Fibroblast of the aortic adventitia (primary cell): Measurements from ENCODE around the gene BCL7B. TPM values are rescaled to one million over a fixed set of nuclear protein-coding genes. Genes with fewer than 3 reads are reported as not detected.
"Not testable (repeated sequence)": the region's sequence is repeated elsewhere in the genome, so short reads cannot be mapped to it uniquely, and the experiment has no call there.

Experiments used
- DNase-seq: peaks from one replicate; pipeline ENCODE4 v3.0.0-alpha.2; 2010; ENCODE audit warnings: low read depth
- H3K4me3 ChIP-seq: 2 replicates; pipeline ENCODE4 v1.5.1; 2011; ENCODE audit warnings: low read depth, mild to moderate bottlenecking, control low read depth, low read length, moderate library complexity
- total RNA-seq: library from RNA; depleted of rRNA; stranded (reverse); fragments of >200 nt; gene quantifications from 2 replicates; pipeline ENCODE4 v1.2.3, GENCODE V29; 2012; ENCODE audit warnings: low replicate concordance
- TF ChIP-seq, protein P1 (sequence below): IDR thresholded peaks from 2 replicates; pipeline ENCODE4 v1.5.1; 2011; ENCODE audit warnings: mild to moderate bottlenecking, low read length, control low read depth, inconsistent platforms; ENCODE audit not compliant: insufficient read depth

BCL7B gene
- total RNA-seq, 1 donor, result 34.2 TPM

DNA sequence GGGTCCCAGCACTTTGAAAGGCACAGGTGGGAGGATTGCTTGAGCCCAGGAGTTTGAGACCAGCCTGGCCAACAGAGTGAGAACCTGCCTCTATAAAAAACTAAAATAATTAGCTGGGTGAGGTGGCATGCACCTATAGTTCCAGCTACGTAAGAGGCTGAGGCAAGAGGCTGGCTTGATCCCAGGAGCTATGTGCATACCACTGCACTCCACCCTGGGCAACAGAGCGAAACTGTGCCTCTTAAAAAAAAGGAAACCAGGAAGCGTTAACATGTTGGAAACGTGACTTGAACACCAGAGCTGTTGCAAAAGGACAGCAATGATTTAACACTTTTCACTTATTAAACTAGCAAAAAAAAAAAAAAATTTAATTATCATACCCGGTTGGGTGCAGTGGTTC is 48.0 kb downstream of the BCL7B start:
- no peak for DNase-seq
- TF ChIP-seq, protein P1, sequence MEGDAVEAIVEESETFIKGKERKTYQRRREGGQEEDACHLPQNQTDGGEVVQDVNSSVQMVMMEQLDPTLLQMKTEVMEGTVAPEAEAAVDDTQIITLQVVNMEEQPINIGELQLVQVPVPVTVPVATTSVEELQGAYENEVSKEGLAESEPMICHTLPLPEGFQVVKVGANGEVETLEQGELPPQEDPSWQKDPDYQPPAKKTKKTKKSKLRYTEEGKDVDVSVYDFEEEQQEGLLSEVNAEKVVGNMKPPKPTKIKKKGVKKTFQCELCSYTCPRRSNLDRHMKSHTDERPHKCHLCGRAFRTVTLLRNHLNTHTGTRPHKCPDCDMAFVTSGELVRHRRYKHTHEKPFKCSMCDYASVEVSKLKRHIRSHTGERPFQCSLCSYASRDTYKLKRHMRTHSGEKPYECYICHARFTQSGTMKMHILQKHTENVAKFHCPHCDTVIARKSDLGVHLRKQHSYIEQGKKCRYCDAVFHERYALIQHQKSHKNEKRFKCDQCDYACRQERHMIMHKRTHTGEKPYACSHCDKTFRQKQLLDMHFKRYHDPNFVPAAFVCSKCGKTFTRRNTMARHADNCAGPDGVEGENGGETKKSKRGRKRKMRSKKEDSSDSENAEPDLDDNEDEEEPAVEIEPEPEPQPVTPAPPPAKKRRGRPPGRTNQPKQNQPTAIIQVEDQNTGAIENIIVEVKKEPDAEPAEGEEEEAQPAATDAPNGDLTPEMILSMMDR, result no peak
- H3K4me3 ChIP-seq, result no peak overlapping the region

DNA sequence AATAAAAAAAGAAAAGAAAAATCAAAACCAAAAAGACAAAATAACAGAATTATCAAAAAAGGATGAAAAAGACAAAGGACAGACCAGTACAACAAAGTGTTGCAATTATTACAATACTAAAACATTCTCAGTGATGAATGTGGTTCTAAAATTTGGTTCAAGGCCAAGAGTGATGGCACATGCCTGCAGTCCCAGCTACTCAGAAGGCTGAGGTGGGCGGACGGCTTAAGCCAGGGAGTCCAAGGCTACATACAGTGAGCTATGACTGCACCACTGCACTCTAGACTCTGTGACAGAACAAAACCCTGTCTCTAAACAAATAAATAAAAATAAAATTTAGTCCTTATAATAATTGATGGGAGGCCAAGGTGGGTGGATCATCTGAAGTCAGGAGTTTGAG is 49.9 kb downstream of the BCL7B start:
- no peak overlapping the region for H3K4me3 ChIP-seq
- no peak for DNase-seq
- TF ChIP-seq, protein P1, result no peak

DNA sequence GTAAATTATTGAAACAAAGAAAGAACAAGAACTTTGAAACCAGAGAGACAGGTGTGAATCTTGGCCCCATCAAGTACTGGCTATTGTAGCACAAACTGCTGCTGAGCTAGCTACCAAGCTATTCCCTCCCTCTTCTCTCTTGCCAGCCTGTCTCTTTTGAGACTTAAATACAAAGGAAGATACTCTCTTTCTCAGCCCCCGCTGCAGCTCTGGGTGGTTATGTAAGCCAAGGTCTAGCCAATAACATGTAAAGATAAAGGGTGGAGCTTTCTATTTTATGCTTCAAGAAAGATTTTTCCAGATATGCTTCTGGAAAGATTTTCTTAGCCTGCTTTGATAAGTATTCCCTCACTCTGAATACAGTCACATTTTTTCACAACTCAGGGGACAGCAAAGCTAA is 52.6 kb downstream of the BCL7B start:
- no peak overlapping the region for H3K4me3 ChIP-seq
- TF ChIP-seq, protein P1, result no peak
- no peak for DNase-seq

DNA sequence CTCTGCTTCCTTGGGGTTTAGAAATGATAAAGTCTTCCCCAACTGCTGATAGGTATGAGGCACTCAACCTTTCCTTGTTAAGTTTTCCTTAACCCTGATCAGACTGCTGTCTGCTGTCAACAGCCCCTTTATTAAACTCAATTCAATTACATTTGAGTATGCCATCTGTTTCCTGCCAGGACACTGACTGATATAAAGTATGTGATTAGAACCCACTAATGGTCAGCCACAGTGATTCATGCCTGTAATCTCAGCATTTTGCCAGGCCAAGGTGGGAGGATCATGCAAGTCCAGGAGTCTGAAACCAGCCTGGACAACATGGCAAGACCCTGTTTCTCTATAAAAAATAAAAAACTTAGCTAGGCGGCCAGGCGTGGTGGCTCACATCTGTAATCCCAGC is 53.5 kb downstream of the BCL7B start:
- no peak overlapping the region for H3K4me3 ChIP-seq
- no peak for DNase-seq
- TF ChIP-seq, protein P1, result no peak

DNA sequence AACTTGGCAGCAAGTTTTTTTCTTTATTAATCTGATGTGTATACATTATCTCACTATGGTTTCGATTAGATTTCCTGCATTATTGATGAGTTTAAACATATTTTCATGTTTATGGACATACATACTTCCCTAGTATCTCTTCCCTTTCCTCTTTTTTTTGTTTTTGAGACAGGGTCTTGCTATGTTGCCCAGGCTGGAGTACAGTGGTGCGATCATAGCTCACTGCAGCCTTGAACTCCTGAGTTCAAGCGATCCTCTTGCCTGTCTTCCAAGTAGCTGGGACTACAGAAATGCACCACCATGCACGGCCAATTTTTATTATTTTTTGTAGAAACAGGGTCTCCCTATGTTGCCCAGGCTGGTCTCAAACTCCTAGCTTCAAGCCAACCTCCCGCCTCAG is 54.3 kb downstream of the BCL7B start:
- no peak overlapping the region for H3K4me3 ChIP-seq
- TF ChIP-seq, protein P1, result no peak
- no peak for DNase-seq

GRCh38 chr7:73496626-73497025 is 60.9 kb downstream of the BCL7B start:
- no peak overlapping the region for H3K4me3 ChIP-seq
- DNase-seq, result no peak
- TF ChIP-seq, protein P1, result no peak

DNA sequence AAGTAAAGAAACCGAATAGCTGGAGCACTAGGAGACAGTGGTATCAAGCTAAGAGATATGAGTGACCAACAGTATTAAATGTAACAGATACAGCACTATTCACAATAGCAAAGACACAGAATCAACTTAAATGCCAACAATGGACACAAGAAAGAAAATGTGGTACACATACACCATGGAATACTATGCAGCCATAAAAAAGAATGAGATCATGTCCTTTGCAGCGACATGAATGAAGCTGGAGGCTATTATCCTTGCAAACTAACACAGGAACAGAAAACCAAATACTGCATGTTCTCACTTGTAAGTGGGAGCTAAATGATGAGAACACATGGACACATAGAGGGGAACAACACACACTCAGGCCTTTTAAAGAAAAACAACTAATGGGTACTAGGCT is 62.0 kb downstream of the BCL7B start:
- not testable (repeated sequence) for DNase-seq, H3K4me3 ChIP-seq
